Activated naive CD4-positive, alpha-beta T cell treated with anti-CD3 and anti-CD28 coated beads for 36 hours (primary cell): Measurements from ENCODE around the gene ARHGDIB. TPM values are rescaled to one million over a fixed set of nuclear protein-coding genes. Genes with fewer than 3 reads are reported as not detected.

Source experiments
- CTCF ChIA-PET: fragments of 350-600 bp; sonication (Branson Sonifier 250); formaldehyde crosslinking; loops from one replicate; lab custom pipeline; 2021; ENCODE audit warnings: antibody characterized with exemption; lab: Charles Lee
- DNase-seq: peaks from one replicate; pipeline ENCODE4 v3.0.0-alpha.2; 2020
- H3K27ac Mint-ChIP-seq: one replicate; pipeline ENCODE4 v1.8.0; 2021; ENCODE audit warnings: mild to moderate bottlenecking, mixed read lengths
- H3K27me3 Mint-ChIP-seq: one replicate; pipeline ENCODE4 v1.8.0; 2021; ENCODE audit warnings: low read depth, mixed read lengths
- H3K36me3 Mint-ChIP-seq: one replicate; pipeline ENCODE4 v1.8.0; 2021; ENCODE audit warnings: low read depth, mixed read lengths
- H3K4me1 Mint-ChIP-seq: one replicate; pipeline ENCODE4 v1.8.0; 2021; ENCODE audit warnings: low read depth, mixed read lengths
- H3K4me3 Mint-ChIP-seq: one replicate; pipeline ENCODE4 v1.8.0; 2021; ENCODE audit warnings: mild to moderate bottlenecking, moderate library complexity, mixed read lengths
- H3K9me3 Mint-ChIP-seq: one replicate; pipeline ENCODE4 v1.8.0; 2021; ENCODE audit warnings: mixed read lengths
- intact Hi-C: fragments of 100-400 bp; cut with micrococcal nuclease; formaldehyde crosslinking; loops from one replicate; pipeline ENCODE4 v1.15.1; 2023
- total RNA-seq, 2 experiments: library from RNA; stranded (reverse); gene quantifications; one replicate each; pipeline ENCODE4 v1.2.3, GENCODE V29; 2021

The ARHGDIB gene
- total RNA-seq, 2 experiments from 2014 or later: 663 to 730 TPM

DNA sequence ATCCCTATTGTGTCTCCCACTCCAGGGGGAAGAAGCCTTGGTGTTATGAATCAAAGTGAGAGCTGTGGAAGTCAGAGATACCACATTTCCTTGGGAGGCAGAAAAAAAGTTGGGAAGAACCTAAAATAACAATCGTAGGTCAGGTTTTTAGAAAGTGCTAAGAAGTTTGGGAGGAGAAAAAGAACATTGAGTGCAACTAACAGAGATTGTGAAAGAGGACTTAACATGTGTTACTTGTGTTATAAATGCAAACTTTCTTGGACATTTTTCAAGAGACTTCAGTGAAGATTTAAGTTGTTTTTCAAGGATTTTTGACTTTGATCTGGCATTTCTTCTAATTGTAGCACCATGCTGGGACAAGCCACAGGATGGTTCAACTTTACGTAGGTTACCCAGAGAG is 15.2 kb downstream of the ARHGDIB start:
- CTCF ChIA-PET: interaction anchor here (0.7 to 1.1 kb wide), 2 partner anchors 10 kb away, joined by 4 to 5 read pairs; no protein-coding TSS in a partner anchor
- Mint-ChIP-seq H3K4me3 (no peak overlapping the region), H3K27me3 (no peaks in the 10 kb centered on the region), H3K9me3 (no peaks in the 10 kb centered on the region), H3K4me1 (peaks cover 58% of the 10 kb centered on the region), H3K36me3 (peaks cover 76% of the 10 kb centered on the region), H3K27ac (peak overlapping the region; percentile 95)
- no peak for DNase-seq
- intact Hi-C loops: loop anchor here (5.0 kb wide), 1 partner anchor 36 kb away; no protein-coding TSS in a partner anchor

- H3K4me3 Mint-ChIP-seq: no peak overlapping the region
- CTCF ChIA-PET: no interaction called here
- H3K36me3 Mint-ChIP-seq: peaks cover 65% of the 10 kb centered on the region
- H3K9me3 Mint-ChIP-seq: peaks cover 2% of the 10 kb centered on the region
- intact Hi-C loops: no loop called here
- no peak for DNase-seq
- no peaks in the 10 kb centered on the region for H3K27me3 Mint-ChIP-seq
- H3K27ac Mint-ChIP-seq: peak overlapping the region; percentile 30
- H3K4me1 Mint-ChIP-seq: peaks cover 59% of the 10 kb centered on the region
Observed at GRCh38 chr12:14942196-14942931, 19.0 kb downstream of the ARHGDIB start.

DNA sequence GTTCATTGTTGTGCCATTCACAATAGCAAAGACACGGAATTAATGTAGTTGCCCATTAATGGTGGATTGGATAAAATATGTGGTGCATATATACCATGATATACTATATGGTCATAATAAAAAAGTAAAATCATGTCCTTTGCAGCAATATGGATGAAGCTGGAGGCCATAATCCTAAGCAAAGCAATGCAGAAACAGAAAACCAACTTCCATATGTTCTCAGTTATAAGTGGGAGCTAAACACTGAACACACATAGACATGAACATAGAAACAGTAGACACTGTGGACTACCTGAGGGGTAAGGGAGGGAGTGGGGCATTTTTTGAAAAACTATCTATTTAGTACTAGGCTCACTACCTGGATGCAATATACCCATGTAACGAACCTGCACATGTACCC is 20.0 kb downstream of the ARHGDIB start:
- Mint-ChIP-seq H3K9me3 (peaks cover 2% of the 10 kb centered on the region), H3K4me3 (no peak overlapping the region), H3K4me1 (peaks cover 58% of the 10 kb centered on the region), H3K36me3 (peaks cover 59% of the 10 kb centered on the region), H3K27me3 (no peaks in the 10 kb centered on the region), H3K27ac (peak overlapping the region; percentile 91)
- DNase-seq: no peak
- CTCF ChIA-PET: no interaction called here
- intact Hi-C loops: no loop called here

DNA sequence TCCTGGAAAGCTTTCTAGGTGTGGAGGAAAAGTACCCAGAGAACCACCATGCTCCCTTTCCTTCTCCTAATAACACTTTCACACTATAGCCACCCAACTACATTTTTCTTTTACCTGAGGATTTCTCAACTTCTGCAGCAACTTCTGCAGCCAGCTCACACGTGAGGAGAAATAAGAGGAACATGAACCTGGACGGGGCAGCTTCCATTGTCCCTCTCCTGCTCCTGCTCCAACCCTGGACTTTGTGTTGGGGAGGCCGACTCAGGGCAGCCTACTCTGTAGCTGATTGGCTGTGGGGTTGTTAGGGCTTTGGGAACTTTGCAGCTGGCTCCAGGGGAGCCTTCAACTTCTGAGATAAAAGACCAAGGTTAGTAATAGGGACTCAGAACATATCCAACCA is 23.1 kb downstream of the ARHGDIB start, which contains the start of gene ERP27:
Gene ERP27 (minus strand): TSS at position 237 of the 400 bp plus-strand sequence. CDS start 29 bp downstream, at position 208.
- Mint-ChIP-seq H3K36me3 (peaks cover 35% of the 10 kb centered on the region), H3K9me3 (peaks cover 2% of the 10 kb centered on the region), H3K27ac (peak within 1 kb of the TSS; percentile 91), H3K27me3 (no peaks in the 10 kb centered on the region), H3K4me3 (peak within 1 kb of the TSS; percentile 13), H3K4me1 (peaks cover 43% of the 10 kb centered on the region)
- no peak for DNase-seq
- CTCF ChIA-PET: interaction anchor here (0.8 to 3.1 kb wide), 5 partner anchors 10 to 59 kb away, joined by 4 to 22 read pairs (median 6); no protein-coding TSS in a partner anchor
- intact Hi-C loops: loop anchor here (5.0 kb wide), 1 partner anchor 284 kb away; the partner anchor contains the start of gene RERG

DNA sequence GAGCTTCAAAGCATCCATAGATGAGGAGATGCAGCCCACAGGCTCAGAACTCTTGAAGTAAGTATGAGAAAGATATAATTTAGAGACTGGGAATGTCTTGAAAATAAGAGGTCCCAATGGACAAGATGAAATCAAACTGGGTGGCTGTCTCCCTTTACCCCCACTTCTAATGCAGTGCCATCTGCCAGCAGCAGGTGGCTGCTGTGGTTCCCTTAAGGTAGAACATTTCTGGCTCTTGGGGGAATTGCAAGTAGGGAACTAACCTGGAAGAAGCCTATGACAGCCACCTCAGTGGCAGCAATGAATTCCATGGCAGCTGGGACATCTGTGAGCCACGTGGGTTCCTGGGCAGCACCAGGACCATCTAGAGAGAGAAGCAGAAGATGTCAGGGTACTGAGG is 23.7 kb downstream of the ARHGDIB start:
- H3K4me1 Mint-ChIP-seq: peaks cover 43% of the 10 kb centered on the region
- H3K9me3 Mint-ChIP-seq: peaks cover 2% of the 10 kb centered on the region
- CTCF ChIA-PET: interaction anchor here (0.8 to 3.1 kb wide), 8 partner anchors 11 to 59 kb away, joined by 3 to 22 read pairs (median 6); no protein-coding TSS in a partner anchor
- peak; percentile 41 for DNase-seq
- H3K27me3 Mint-ChIP-seq: no peaks in the 10 kb centered on the region
- intact Hi-C loops: loop anchor here (1.0 to 5.0 kb wide), 3 partner anchors 49 to 285 kb away; partner anchors contain the start of gene RERG
- H3K4me3 Mint-ChIP-seq: no peak overlapping the region
- H3K27ac Mint-ChIP-seq: no peak overlapping the region
- H3K36me3 Mint-ChIP-seq: peaks cover 34% of the 10 kb centered on the region

DNA sequence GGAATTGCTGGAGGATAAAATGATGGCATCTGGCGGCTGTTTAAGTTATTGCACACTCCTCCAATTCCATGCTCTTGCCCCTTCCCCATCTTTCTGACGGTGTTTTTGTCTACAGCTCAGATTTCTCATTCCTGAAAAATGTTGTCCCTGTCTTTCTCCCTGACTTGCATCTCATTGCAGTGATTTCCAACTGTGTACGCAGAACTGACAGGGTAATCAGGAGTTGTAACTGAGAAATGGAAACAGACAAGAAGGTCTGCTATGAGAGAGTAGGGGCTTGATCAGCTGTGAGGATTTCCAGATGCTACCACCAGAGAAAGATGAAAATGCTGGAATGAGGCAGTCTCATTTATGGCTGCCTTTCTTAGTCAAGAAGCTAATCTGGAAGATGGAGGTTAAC is 24.4 kb downstream of the ARHGDIB start:
- intact Hi-C loops: loop anchor here (1.0 to 5.0 kb wide), 3 partner anchors 50 to 285 kb away; partner anchors contain the start of gene RERG
- H3K27ac Mint-ChIP-seq: no peak overlapping the region
- peaks cover 2% of the 10 kb centered on the region for H3K9me3 Mint-ChIP-seq
- H3K36me3 Mint-ChIP-seq: peaks cover 30% of the 10 kb centered on the region
- CTCF ChIA-PET: interaction anchor here (0.6 to 3.1 kb wide), 10 partner anchors 10 to 89 kb away, joined by 3 to 22 read pairs (median 4); no protein-coding TSS in a partner anchor
- H3K27me3 Mint-ChIP-seq: no peaks in the 10 kb centered on the region
- no peak for DNase-seq
- H3K4me3 Mint-ChIP-seq: no peak overlapping the region
- H3K4me1 Mint-ChIP-seq: peaks cover 43% of the 10 kb centered on the region

- no peak overlapping the region for H3K4me3 Mint-ChIP-seq
Observed at GRCh38 chr12:14936224-14936861, 25.1 kb downstream of the ARHGDIB start.

DNA sequence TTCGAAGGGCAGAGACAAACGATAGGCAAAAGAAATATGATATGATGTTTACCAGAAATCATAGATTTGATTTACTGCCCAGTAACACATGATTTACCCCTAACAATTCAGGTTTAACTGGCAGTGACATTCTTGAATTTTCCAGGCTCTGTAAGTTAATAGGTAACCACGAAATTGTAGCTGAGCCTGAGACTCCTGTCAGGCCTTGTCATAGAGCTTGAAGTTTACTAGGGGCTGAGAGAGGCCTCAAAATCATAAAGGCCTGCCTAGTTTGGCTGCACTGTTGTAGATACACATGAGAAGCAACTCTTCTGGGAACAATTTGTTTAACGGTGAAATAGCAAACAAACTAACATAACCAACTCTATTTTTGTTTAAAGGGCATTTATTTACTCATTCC is 26.4 kb downstream of the ARHGDIB start:
- no peak for DNase-seq
- Mint-ChIP-seq H3K27me3 (no peaks in the 10 kb centered on the region), H3K27ac (no peak overlapping the region), H3K4me1 (peaks cover 35% of the 10 kb centered on the region), H3K9me3 (peaks cover under 1% of the 10 kb centered on the region), H3K36me3 (peaks cover 15% of the 10 kb centered on the region), H3K4me3 (no peak overlapping the region)
- CTCF ChIA-PET: interaction anchor here (0.6 to 1.7 kb wide), 3 partner anchors 45 to 124 kb away, joined by 3 to 4 read pairs (median 4); no protein-coding TSS in a partner anchor
- intact Hi-C loops: loop anchor here (5.0 kb wide), 1 partner anchor 287 kb away; the partner anchor contains the start of gene RERG

More at GRCh38 chr12:14936224-14936861, 25.1 kb downstream of the ARHGDIB start:
- no peak for DNase-seq
- intact Hi-C loops: loop anchor here (2.0 to 5.0 kb wide), 2 partner anchors 50 to 286 kb away; partner anchors contain the start of gene RERG
- CTCF ChIA-PET: interaction anchor here (0.5 to 3.1 kb wide), 14 partner anchors 8 to 89 kb away, joined by 3 to 22 read pairs (median 4); no protein-coding TSS in a partner anchor
- Mint-ChIP-seq H3K27ac (no peak overlapping the region), H3K4me1 (peaks cover 43% of the 10 kb centered on the region), H3K27me3 (no peaks in the 10 kb centered on the region), H3K9me3 (peaks cover 2% of the 10 kb centered on the region), H3K36me3 (peaks cover 26% of the 10 kb centered on the region)

DNA sequence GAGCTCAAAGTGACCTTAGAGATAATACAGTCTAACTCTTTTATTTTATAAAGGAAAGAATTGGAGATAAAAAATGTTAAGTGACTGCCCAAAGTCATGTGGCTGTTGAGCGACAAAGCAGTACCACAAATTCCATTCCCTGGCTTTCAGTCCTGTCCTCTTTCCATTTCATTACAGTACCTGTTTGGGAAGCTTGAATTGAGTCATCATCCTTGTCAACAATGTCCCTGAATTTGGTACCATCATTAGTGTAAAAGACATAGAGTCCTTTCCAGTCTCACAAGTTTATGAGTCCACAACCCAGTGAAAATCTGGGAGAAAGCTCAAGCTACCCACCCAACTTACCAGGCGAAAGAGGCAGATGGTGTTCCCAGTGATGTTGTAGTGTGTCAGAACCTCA is 26.9 kb downstream of the ARHGDIB start:
- Mint-ChIP-seq H3K4me3 (no peak overlapping the region), H3K4me1 (peaks cover 30% of the 10 kb centered on the region), H3K9me3 (no peaks in the 10 kb centered on the region), H3K27ac (no peak overlapping the region), H3K27me3 (no peaks in the 10 kb centered on the region), H3K36me3 (peaks cover 11% of the 10 kb centered on the region)
- no peak for DNase-seq
- intact Hi-C loops: no loop called here
- CTCF ChIA-PET: interaction anchor here (0.6 to 1.2 kb wide), 3 partner anchors 61 to 123 kb away, joined by 3 to 4 read pairs (median 4); no protein-coding TSS in a partner anchor

DNA sequence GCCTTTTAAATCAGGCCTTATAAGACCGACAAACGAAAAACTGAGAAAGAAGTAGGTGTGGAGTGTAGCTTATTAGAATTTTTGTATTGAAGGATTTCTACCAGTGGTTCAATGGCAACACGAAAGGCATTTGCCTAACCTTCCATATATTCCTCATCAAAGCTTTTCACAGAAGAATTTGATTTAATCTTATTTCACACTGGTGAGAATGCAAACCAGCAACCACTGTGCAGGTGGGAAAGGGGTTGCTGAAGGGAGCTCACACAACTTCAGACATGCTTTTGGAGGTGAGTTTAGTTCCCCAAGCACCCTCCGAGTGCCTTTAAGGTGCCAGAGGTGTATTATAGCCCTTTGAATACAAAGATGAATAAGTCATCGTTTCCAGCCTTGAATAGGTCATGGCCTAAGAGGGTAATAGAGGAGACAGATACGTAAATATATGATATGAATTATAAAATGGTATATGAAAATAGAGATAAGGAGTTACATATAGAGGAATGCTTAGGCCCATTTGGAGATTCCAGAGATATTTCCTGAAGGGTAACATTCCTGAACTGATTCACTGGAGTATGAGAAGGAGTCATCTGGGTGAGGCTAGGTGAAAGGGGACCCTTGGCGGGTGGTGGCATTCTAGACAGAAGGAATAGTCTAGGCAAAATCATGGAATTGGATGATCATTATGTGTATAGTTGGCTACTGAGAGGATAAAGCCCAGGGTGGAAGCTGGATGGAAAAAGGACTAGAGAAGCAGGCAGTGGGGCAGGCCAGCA is 29.4 kb downstream of the ARHGDIB start:
- Mint-ChIP-seq H3K36me3 (peaks cover 12% of the 10 kb centered on the region), H3K4me3 (no peak overlapping the region), H3K27ac (no peak overlapping the region), H3K4me1 (peaks cover 9% of the 10 kb centered on the region), H3K9me3 (no peaks in the 10 kb centered on the region), H3K27me3 (no peaks in the 10 kb centered on the region)
- CTCF ChIA-PET: interaction anchor here (0.6 kb wide), 1 partner anchor 288 kb away, joined by 3 read pairs; no protein-coding TSS in a partner anchor
- no peak for DNase-seq
- intact Hi-C loops: no loop called here

DNA sequence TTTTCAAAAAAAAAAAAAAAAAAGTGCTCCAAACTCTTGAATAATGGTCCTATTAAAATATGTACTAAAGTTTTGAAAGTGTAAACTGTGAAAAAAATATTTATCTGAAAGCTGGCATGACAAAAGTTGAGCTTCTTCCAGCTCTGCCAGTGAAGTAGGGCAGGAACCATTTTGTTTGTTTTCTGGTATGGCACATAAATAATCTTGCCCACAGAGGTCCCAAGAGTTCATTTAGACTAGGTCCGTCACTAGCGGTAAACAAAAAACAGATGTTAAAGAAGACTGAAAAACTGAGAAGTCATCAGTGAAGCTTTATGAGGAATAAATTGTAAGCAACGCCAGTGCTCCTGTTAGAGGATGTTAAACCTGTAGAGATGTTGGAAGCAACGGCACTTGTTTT is 30.0 kb downstream of the ARHGDIB start:
- intact Hi-C loops: no loop called here
- CTCF ChIA-PET: interaction anchor here (0.6 kb wide), 1 partner anchor 289 kb away, joined by 3 read pairs; no protein-coding TSS in a partner anchor
- Mint-ChIP-seq H3K27me3 (no peaks in the 10 kb centered on the region), H3K36me3 (peaks cover 10% of the 10 kb centered on the region), H3K27ac (no peak overlapping the region), H3K4me1 (peaks cover 4% of the 10 kb centered on the region), H3K4me3 (no peak overlapping the region), H3K9me3 (no peaks in the 10 kb centered on the region)
- DNase-seq: no peak
